ENCODE measurements around the gene CLDN1.

The CLDN1 gene

DNA sequence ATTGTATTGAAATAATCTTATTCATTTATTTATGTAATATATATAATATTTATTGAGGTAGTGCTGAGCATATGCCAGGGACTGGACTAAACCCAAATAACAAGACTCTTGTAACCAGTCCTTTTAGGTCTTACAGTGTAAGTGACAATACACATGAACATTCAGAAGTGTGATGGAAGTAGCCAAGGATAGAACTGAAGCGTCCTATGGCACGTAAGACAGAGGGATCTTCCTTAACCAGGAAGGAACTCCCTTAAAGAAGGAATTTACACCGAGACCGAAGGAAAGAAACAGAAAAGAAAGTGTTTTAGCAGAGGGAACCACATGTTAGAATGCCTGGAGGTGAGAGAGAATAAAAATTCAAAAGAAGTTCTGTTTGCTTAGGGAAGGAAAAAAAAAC is 23.6 kb upstream of the CLDN1 start:
- H3K9ac ChIP-seq (ENCODE audit: low read depth, low read length), result no peak overlapping the region
- H3K36me3 ChIP-seq (ENCODE audit: insufficient read depth, low read length), result no peaks in the 10 kb centered on the region
- H3K9me3 ChIP-seq (ENCODE audit: control insufficient read depth, insufficient read depth, low read length), result no peaks in the 10 kb centered on the region
- H3K4me1 ChIP-seq (ENCODE audit: insufficient read depth, low read length), result no peaks in the 10 kb centered on the region; the same call in 1 of the 2 replicates

DNA sequence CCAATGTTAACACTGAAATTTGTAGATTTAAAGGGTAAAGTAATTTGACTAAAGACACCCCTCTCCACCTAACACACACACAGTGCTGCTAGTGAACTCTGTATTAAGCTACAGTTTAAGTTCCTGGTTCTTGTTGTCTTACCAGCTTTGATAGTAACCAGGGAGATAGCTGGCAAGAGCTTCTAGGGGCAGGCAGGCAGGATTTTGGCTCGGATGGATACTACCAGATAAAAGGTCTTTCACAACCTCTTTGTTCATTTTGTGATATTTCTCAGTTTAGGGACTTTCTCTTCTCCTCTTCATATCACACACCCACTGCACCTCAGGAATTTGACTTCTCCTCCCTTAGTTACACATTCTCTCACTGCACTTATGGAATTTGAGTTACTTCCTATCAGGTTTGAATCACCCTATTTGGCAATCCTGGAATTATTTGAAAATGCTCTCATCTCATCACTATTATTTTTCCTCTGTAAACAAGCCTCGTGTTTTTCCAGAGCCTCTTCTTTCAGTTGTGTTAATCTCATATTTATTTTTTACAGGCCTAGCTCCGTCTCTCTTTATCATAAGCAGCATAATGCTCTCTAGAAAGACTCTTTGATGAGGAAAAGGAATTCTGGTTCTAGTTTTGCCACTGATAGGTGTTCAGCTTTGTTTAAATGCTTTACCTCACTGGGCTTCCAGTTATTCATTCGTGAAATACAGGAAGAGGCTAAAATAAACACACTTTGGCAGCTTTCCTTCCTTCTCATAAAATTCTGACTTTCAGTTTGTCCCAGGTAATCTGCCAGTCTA is 23.0 kb upstream of the CLDN1 start:
- Histone ChIP-seq H3K4me1 (ENCODE audit: insufficient read depth, low read length) (no peaks in the 10 kb centered on the region; the same call in 1 of the 2 replicates), H3K9me3 (ENCODE audit: control insufficient read depth, insufficient read depth, low read length) (no peaks in the 10 kb centered on the region), H3K36me3 (ENCODE audit: insufficient read depth, low read length) (no peaks in the 10 kb centered on the region), H3K9ac (ENCODE audit: low read depth, low read length) (no peak overlapping the region)

DNA sequence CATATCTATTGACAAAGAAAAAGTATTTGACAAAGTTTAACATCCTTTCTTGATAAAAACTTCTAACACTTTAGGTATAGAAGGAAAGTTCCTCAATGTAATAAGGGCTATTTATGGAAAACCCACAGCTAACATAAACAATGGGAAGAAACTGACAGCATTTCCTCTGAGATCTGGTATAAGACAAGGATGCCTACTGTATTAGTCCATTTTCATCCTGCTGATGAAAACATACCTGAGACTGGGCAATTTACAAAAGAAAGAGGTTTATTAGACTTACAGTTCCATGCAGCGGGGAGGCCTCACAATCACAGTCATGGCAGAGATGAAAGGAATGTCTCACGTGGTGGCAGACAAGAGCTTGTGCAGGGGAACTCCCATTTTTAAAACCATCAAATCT is 17.8 kb upstream of the CLDN1 start:
- H3K9me3 ChIP-seq (ENCODE audit: control insufficient read depth, insufficient read depth, low read length), result no peaks in the 10 kb centered on the region
- H3K9ac ChIP-seq (ENCODE audit: low read depth, low read length), result no peak overlapping the region
- no peaks in the 10 kb centered on the region for H3K4me1 ChIP-seq (ENCODE audit: insufficient read depth, low read length)
- H3K36me3 ChIP-seq (ENCODE audit: insufficient read depth, low read length), result no peaks in the 10 kb centered on the region

DNA sequence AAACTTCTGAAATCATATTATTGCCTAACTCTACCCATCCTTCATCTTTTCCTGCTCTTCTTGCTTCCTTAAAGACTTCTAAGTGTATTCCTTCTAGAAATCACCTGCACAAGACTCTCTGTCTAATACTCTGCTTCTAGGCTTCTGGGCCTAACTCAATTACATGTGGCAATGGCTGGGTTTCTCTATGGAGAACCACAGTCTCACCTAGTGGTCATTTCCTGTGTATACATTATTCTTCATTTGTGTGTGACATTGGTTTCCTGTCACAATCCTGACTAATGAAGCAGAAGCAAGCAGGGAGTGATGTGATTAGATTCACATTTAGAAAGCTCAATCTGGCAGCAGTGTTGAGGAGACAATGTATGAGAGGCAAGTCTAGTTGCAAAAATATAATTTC is 16.9 kb upstream of the CLDN1 start:
- Histone ChIP-seq H3K36me3 (ENCODE audit: insufficient read depth, low read length) (no peaks in the 10 kb centered on the region), H3K4me1 (ENCODE audit: insufficient read depth, low read length) (no peaks in the 10 kb centered on the region), H3K9me3 (ENCODE audit: control insufficient read depth, insufficient read depth, low read length) (no peaks in the 10 kb centered on the region), H3K9ac (ENCODE audit: low read depth, low read length) (no peak overlapping the region)

DNA sequence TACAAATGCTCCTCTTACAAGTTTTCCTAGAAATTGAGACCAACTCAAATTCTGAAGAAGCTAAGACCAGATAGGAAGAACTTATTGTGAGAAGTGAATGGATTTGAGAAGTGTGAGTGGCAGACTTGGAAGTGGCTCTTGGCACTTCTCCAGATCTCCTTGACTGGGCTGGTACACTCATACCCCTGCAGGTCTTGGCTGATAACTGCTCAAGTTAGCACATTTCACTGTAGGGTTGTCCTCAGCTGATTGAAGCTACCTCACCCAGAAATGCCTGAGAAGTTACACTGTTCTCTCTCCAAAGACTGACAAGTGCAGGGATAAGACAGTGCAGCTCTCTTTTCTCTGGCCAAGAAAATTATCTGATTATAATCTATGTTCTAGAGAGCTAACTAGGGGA is 16.5 kb upstream of the CLDN1 start:
- no peaks in the 10 kb centered on the region for H3K9me3 ChIP-seq (ENCODE audit: control insufficient read depth, insufficient read depth, low read length)
- no peak overlapping the region for H3K9ac ChIP-seq (ENCODE audit: low read depth, low read length)

DNA sequence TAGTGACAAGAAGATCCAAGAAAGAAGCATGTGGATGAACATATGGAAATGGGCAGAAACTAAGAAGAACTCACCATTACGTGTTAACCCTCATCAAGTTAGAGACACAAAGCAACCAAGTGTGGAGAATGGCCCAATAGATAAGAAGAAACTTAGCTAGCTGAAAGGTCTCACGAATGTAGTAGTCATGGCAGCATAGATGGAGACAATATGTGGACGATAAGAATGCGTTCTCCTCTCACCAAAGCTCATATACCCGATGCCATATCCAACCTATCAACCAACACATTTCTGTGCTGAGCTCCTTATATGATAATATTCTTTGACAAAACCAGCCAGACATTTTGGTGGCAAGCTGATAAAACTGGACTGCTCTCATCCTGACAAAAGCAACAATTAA is 15.1 kb upstream of the CLDN1 start:
- Histone ChIP-seq H3K9ac (ENCODE audit: low read depth, low read length) (no peak overlapping the region), H3K4me1 (ENCODE audit: insufficient read depth, low read length) (no peaks in the 10 kb centered on the region), H3K9me3 (ENCODE audit: control insufficient read depth, insufficient read depth, low read length) (no peaks in the 10 kb centered on the region), H3K36me3 (ENCODE audit: insufficient read depth, low read length) (no peaks in the 10 kb centered on the region)

More for the DNA sequence above, 16.5 kb upstream of the CLDN1 start:
- Histone ChIP-seq H3K36me3 (ENCODE audit: insufficient read depth, low read length) (no peaks in the 10 kb centered on the region), H3K4me1 (ENCODE audit: insufficient read depth, low read length) (no peaks in the 10 kb centered on the region)

DNA sequence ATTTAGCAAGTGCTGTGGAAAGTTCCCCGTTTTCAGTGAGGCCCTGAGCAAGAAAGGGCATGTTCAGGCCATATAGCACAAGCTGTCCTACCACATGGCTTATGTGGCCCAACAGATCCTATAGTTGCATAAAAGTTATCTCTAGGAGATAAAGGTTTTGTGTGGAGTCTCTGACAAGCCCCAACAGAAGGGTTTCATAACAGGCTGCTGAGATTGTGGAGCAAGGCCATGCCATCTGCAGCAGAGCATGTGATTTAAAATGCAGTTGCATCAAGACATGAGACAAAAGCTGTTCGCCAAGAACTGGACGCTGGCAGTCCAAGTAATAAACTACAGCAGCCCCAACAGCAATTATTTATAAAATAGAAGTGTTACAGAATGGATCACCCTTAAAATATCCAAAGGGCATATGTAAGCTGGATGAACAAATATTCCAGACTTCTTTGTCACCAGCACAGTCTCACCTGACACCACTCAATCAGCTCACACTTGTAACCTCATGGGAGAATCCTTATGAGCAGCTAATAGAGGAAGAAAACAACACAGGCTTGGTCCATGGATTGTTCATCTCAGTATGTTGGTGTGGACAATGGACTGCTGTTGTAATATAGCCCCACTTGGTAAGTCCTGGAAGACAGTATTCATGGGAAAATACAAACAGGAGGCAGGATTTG is 14.4 kb upstream of the CLDN1 start:
- H3K9me3 ChIP-seq (ENCODE audit: control insufficient read depth, insufficient read depth, low read length), result no peaks in the 10 kb centered on the region
- H3K9ac ChIP-seq (ENCODE audit: low read depth, low read length), result no peak overlapping the region
- H3K36me3 ChIP-seq (ENCODE audit: insufficient read depth, low read length), result no peaks in the 10 kb centered on the region
- H3K4me1 ChIP-seq (ENCODE audit: insufficient read depth, low read length), result no peaks in the 10 kb centered on the region

DNA sequence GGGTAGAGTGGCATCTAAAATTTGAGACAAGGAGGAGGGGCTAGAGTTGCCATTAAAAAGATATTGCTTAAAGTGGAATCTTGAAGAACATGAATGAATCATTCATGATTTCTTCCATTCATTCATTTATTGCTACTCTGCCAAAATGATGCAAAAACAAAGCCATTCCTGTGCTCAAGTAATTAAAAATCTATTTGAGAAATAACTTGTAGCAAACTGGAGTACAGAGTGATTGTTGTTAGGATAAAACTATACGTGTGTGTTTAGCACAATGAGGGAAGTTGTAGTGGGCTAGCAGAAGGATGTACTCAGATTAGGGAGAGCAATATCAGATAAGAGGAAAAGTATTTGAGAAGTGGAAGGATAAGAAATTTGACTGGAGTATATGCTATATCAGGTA is 11.7 kb upstream of the CLDN1 start:
- Histone ChIP-seq H3K4me1 (ENCODE audit: insufficient read depth, low read length) (no peaks in the 10 kb centered on the region), H3K9ac (ENCODE audit: low read depth, low read length) (no peak overlapping the region), H3K36me3 (ENCODE audit: insufficient read depth, low read length) (no peaks in the 10 kb centered on the region), H3K9me3 (ENCODE audit: control insufficient read depth, insufficient read depth, low read length) (no peaks in the 10 kb centered on the region)

DNA sequence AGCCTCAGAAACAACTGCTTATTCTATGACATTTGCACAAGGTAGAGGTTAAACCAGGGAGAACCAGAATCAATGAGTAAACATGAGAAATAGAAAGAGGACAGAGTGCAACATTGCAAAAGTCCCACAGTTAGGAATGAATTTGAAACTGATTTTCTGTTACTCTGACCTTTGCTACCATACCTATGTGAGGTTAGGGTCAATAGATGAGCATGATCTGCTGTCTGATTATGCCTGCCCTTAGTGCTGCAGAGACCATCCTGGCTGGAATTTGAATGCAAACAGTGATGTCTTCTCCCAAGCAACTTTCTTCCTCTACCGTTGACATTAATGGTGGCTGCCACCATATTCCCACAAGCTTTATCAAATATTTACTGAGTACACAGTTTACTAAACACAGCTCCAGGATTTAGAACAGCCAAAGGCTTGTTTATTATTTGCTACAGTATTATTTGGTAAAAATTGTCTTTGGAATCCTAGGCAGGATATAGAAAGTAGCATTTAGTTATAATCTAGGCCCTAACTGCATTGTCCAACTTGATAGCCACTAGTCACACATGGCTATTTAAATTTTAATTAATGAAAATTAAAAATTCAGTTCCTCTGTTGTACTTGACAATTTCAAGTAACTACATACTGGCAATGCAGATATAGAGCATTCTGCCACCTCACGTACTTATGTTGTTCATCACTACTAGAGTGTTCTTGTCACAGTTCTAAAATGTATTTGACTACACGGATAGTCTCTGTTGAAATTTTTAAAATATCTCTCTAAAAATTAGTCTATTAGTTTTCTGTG is 8.9 kb upstream of the CLDN1 start:
- Histone ChIP-seq H3K9me3 (ENCODE audit: control insufficient read depth, insufficient read depth, low read length) (no peaks in the 10 kb centered on the region), H3K4me1 (ENCODE audit: insufficient read depth, low read length) (peaks cover 5% of the 10 kb centered on the region)

DNA sequence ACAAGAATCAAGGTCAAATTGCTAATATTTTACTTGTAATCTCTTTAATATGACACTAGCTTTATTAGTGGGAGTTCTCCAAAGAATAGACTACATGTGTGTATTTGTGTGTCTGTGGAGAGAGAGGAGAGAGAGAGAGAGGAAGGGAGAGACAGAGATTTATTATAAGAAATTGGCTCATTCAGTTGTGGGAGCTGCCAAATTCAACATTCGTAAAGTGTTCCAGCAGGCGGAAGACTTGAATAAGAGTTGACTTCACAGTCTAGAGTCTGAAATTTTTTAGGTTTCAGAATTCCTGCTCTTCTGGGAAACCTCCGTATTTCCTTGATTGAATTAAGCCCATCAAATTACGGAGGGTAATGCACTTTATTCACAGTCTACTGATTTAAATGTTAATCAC is 4.7 kb upstream of the CLDN1 start:
- H3K9ac ChIP-seq (ENCODE audit: low read depth, low read length), result no peak overlapping the region
- no peaks in the 10 kb centered on the region for H3K9me3 ChIP-seq (ENCODE audit: control insufficient read depth, insufficient read depth, low read length)
- peaks cover 21% of the 10 kb centered on the region for H3K4me1 ChIP-seq (ENCODE audit: insufficient read depth, low read length)
- no peaks in the 10 kb centered on the region for H3K36me3 ChIP-seq (ENCODE audit: insufficient read depth, low read length)

More for the DNA sequence above, 8.9 kb upstream of the CLDN1 start:
- H3K36me3 ChIP-seq (ENCODE audit: insufficient read depth, low read length), result no peaks in the 10 kb centered on the region
- H3K9ac ChIP-seq (ENCODE audit: low read depth, low read length), result no peak overlapping the region

DNA sequence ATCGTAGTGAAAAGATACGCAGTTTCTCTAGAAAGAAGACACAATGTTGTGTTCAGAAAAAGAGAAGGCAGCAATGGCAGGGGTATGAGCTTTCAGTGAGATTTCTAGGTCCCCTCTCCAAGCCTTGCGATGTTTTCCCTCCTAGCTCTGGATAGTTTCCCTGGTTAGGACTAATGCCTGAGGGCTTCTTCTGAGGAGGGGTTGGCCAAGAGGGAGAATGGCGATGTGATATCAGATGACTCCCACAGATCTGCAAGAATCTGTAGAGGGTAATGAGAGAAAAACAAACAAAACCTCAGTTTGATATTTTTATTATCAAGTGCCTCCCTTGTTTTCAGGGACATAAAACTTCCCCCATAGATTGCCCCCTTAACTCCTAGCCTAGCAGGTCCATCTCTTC is 4.1 kb upstream of the CLDN1 start:
- H3K9ac ChIP-seq (ENCODE audit: low read depth, low read length), result no peak overlapping the region; the same call in 1 of the 2 replicates
- peaks cover 21% of the 10 kb centered on the region for H3K4me1 ChIP-seq (ENCODE audit: insufficient read depth, low read length)
- no peaks in the 10 kb centered on the region for H3K36me3 ChIP-seq (ENCODE audit: insufficient read depth, low read length)
- H3K9me3 ChIP-seq (ENCODE audit: control insufficient read depth, insufficient read depth, low read length), result no peaks in the 10 kb centered on the region

DNA sequence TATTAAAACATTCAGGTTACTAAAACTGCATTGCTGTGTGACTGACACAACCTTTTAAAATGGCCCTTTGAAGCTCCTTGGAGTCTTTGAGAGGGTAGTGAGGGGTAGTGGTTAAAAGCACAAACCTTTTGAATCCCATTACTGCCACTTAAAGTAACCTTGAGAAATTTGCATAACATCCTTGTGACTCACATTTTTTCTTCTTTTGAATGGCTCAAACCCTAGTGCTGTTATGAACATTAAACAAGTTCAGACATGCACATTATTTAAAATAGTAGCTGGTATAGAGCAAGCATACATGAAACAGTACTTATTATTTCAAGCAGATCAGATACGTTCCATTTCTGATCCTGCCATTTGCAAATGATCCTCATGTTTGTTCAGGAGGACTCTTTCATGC is 3.7 kb upstream of the CLDN1 start:
- Histone ChIP-seq H3K9ac (ENCODE audit: low read depth, low read length) (no peak overlapping the region; the same call in 1 of the 2 replicates), H3K36me3 (ENCODE audit: insufficient read depth, low read length) (no peaks in the 10 kb centered on the region), H3K4me1 (ENCODE audit: insufficient read depth, low read length) (peaks cover 21% of the 10 kb centered on the region), H3K9me3 (ENCODE audit: control insufficient read depth, insufficient read depth, low read length) (no peaks in the 10 kb centered on the region)

DNA sequence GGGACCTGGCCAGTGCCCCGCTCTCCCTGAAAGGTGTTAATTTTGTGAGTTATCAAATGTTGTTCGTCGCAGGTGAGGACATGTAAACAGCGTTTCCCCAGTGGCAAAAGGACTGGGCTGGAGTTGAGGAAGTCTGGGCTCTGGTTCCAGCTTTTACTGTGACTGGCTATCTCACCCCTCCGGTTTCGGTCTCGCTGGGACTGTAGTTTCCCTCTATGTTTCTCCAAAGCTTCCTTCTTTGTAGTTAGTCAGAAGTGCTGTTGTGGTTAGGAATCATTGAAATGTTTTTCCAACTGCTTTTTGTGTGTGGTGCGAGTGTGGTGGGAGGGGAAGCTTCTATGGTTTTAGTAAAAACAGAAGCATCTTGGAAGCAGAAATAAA is 990 bp upstream of the CLDN1 start:
- Histone ChIP-seq H3K9me3 (ENCODE audit: control insufficient read depth, insufficient read depth, low read length) (no peaks in the 10 kb centered on the region), H3K36me3 (ENCODE audit: insufficient read depth, low read length) (no peaks in the 10 kb centered on the region), H3K4me1 (ENCODE audit: insufficient read depth, low read length) (peaks cover 21% of the 10 kb centered on the region), H3K9ac (ENCODE audit: low read depth, low read length) (no peak overlapping the region)

DNA sequence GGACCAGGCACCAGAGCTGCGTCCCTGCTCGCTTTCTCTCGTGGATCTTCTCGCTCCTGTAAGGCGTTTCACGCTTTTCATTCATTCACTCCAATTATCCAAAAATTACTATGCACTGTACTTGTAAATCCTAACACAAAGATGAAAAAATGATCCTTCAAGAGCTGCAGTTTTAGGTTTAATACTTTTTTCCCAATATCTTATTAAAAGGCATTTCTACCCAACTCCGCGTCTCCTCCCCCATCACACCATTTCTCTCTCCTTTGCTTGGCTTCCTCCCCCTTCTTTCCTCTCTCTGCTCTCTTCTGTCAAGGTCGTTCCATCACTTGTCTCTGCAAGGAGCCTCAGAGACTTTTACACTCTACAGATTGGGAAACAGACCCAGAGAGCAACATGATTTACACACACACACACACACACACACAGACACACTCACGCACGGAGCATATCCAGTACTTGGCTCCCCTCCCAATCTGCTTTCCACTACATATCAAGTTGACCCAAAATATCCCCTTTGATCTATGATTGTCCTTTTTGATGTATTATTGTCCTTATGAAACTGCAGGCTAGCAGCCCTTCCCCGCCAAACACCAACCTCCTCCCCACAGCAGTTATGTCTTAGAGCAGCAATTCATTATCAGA is 479 bp upstream of the CLDN1 start:
- Histone ChIP-seq H3K36me3 (ENCODE audit: insufficient read depth, low read length) (no peaks in the 10 kb centered on the region), H3K9me3 (ENCODE audit: control insufficient read depth, insufficient read depth, low read length) (no peaks in the 10 kb centered on the region), H3K4me1 (ENCODE audit: insufficient read depth, low read length) (peaks cover 21% of the 10 kb centered on the region), H3K9ac (ENCODE audit: low read depth, low read length) (peak overlapping the region; percentile 34; the same call in 1 of the 2 replicates)

Measured in ES-I3 (cell line).